WERI-Rb-1 (cell line): ENCODE data around the gene MZF1.
A peak's percentile ranks its signal among the peaks of the same experiment; 100 is the strongest.
"Not testable (repeated sequence)": the region's sequence is repeated elsewhere in the genome, so short reads cannot be mapped to it uniquely, and the experiment has no call there.

Source experiments
- DNase-seq: peaks from one replicate; pipeline ENCODE4 v3.0.0-alpha.2; 2020
- H3K27ac ChIP-seq: fragments of 250-450 bp; sonication (Bioruptor Pico); 2 replicates; pipeline ENCODE4 v1.5.1; 2020; ENCODE audit warnings: mild to moderate bottlenecking, moderate library complexity
- H3K27me3 ChIP-seq: fragments of 250-450 bp; sonication (Bioruptor Pico); 2 replicates; pipeline ENCODE4 v1.5.1; 2021; ENCODE audit warnings: mild to moderate bottlenecking, low read depth, moderate library complexity; ENCODE audit not compliant: insufficient read depth, severe bottlenecking
- H3K36me3 ChIP-seq: fragments of 250-450 bp; sonication (Bioruptor Pico); 2 replicates; pipeline ENCODE4 v1.5.1; 2020; ENCODE audit warnings: mild to moderate bottlenecking, moderate library complexity
- H3K4me3 ChIP-seq: 2 replicates; pipeline ENCODE4 v1.5.1; 2011; ENCODE audit warnings: low read depth, mild to moderate bottlenecking, control low read depth, low read length
- H3K9me3 ChIP-seq: fragments of 250-450 bp; sonication (Bioruptor Pico); 2 replicates; pipeline ENCODE4 v1.5.1; 2021; ENCODE audit warnings: mild to moderate bottlenecking, moderate library complexity; ENCODE audit not compliant: severe bottlenecking
- TF ChIP-seq, protein P1 (sequence below): IDR thresholded peaks from 2 replicates; pipeline ENCODE4 v1.5.1; 2011; ENCODE audit warnings: low read depth, mild to moderate bottlenecking, control low read depth, inconsistent platforms, low read length

Gene MZF1

DNA sequence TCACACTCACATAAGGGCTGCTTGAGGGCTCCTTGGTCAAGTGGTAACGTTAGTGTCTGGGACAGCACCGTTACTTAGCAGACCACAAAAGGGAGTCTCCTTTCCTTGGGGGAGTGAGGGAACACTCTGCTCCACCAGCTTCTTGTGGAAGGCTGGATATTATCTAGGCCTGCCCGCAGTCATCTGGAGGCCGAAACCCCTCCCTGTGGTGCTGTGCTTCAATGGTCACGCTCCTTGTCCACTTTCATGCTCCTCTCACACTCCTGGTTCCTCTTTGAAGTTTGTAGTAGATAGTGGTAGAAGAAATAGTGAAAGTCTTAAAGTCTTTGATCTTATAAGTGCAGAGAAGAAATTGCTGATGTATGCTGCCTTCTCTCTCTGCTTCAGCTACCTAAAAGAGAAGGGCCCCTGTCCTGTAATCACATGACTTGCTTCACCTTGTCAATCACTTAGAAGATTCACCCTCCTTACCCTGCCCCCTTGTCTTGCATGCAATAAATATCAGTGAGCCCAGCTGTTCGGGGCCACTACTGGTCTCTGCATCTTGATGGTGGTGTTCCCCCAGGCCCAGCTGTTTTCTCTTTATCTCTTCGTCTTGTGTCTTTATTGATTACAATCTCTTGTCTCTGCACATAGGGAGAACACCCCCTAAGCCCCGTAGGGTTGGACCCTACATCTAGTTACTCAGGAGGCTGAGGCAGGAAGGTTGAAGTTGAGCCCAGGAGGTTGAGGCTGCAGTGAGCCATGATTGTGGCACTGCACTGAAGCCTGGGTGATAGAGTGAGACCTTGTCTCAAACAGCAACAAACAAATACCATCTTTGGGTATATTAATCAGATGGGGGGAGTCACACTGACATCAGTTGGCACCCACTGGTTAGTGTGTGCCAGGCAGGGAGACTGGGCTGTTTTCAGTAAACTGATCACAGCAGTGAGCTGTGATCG, 11.6 kb upstream of the MZF1 start:
- DNase-seq, result no peak
- Histone ChIP-seq H3K4me3 (no peak overlapping the region), H3K27ac (no peak overlapping the region), H3K27me3 (no peaks in the 10 kb centered on the region), H3K36me3 (peaks cover 16% of the 10 kb centered on the region), H3K9me3 (no peaks in the 10 kb centered on the region)
- TF ChIP-seq, protein P1, sequence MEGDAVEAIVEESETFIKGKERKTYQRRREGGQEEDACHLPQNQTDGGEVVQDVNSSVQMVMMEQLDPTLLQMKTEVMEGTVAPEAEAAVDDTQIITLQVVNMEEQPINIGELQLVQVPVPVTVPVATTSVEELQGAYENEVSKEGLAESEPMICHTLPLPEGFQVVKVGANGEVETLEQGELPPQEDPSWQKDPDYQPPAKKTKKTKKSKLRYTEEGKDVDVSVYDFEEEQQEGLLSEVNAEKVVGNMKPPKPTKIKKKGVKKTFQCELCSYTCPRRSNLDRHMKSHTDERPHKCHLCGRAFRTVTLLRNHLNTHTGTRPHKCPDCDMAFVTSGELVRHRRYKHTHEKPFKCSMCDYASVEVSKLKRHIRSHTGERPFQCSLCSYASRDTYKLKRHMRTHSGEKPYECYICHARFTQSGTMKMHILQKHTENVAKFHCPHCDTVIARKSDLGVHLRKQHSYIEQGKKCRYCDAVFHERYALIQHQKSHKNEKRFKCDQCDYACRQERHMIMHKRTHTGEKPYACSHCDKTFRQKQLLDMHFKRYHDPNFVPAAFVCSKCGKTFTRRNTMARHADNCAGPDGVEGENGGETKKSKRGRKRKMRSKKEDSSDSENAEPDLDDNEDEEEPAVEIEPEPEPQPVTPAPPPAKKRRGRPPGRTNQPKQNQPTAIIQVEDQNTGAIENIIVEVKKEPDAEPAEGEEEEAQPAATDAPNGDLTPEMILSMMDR, result no peak

DNA sequence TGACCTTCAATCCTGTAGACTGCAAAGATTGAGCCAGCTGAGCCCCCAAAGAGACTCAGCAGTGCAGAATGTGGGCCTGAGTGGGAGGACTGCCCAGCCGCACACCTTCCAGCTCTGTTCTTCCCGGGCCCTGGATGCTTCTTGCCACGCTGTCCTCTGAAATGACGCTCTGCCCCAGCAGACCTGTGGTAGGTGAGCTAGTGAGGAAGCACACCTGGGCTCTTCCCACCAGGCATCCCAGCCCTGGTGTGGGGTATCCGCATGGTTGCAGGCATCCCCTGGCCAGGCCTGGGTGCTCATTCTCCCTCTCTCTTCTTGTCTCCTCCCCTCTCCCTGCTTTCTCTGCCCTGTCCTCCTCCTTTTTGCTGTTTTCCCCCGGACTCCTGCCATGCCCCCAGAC, 9.8 kb upstream of the MZF1 start:
- no peak overlapping the region for H3K27ac ChIP-seq
- H3K4me3 ChIP-seq, result no peak overlapping the region
- no peaks in the 10 kb centered on the region for H3K27me3 ChIP-seq
- no peaks in the 10 kb centered on the region for H3K9me3 ChIP-seq
- DNase-seq, result no peak
- H3K36me3 ChIP-seq, result peaks cover 16% of the 10 kb centered on the region
- TF ChIP-seq, protein P1, result no peak

DNA sequence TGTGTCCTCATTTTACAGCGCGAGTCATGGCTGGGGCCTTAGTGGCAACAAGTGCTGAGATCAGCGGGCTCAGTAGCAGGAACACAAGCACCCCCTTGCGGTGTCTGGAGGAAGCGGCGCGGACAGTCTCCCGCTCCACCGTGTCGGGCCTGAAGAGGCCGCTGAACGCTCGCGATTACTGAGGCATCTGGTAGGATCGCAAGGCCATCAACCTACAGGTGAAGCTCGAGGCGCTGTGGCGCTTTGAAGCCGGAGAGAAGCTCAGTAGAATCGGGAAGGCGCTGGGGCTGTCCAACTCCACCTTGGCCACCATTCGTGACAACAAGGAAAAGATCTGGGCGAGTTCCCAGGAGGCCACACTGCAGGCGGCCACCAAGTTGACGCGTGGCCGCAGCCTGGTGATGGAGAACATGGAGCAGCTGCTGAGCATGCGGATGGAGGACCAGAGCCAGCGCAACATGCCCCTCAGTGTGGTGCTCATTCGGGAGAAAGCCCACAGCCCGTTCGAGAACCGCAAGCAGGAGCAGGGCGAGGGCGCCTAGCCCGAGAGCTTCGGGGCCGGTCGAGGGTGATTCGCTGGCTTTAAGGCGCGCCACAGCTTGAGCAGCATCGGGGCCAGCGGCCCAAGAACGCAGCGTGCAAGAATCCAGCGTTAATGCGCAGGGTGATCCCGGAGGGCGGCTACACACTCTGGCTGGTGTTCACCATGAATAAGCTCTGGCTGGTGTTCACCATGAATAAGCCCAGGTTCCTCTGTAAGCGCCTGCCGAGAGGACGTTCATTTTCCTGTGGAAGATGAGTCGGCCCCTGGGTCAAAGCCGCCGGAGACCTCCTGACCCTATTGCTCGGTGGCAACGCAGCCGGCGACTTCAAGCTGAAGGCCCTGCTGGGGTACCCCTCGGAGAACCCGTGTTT, 8.3 kb upstream of the MZF1 start:
- DNase-seq, result peak; percentile 82
- TF ChIP-seq, protein P1, result peak; percentile 87
- Histone ChIP-seq H3K27ac (peak overlapping the region; percentile 6; the same call in 1 of the 2 replicates), H3K27me3 (no peaks in the 10 kb centered on the region), H3K9me3 (no peaks in the 10 kb centered on the region), H3K4me3 (no peak overlapping the region), H3K36me3 (peaks cover 16% of the 10 kb centered on the region)

DNA sequence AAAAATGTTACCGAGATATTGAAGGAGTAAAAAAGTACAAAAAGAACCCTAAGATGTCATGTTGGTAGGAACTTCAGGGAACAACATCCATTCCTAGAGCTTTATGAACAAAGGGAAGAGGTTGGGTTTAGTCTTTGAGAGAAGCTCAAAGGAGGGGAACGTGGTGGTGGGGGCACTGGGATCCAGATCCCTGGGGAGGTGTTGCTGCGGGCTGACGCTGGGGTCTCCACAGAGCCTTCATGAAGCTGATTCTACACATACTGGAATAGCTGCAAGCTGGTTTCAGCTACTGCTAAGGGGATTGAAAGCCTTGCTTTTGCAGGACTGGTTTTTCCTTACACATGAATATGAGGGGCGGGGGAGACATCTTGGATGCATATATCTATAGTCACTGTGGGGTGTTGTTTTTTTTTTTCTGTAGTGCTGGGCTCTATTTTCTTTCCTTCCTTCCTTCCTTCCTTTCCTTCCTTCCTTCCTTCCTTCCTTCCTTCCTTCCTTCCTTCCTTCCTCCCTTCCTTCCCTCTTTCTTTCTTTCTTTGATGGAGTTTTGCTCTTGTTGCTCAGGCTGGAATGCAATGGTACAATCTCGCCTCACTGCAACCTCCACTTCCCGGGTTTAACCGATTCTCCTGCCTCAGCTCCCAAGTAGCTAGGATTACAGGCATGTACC, 6.5 kb upstream of the MZF1 start:
- Histone ChIP-seq H3K27ac (no peak overlapping the region), H3K36me3 (peaks cover 16% of the 10 kb centered on the region), H3K27me3 (no peaks in the 10 kb centered on the region), H3K4me3 (no peak overlapping the region), H3K9me3 (no peaks in the 10 kb centered on the region)
- no peak for DNase-seq
- TF ChIP-seq, protein P1, result no peak

DNA sequence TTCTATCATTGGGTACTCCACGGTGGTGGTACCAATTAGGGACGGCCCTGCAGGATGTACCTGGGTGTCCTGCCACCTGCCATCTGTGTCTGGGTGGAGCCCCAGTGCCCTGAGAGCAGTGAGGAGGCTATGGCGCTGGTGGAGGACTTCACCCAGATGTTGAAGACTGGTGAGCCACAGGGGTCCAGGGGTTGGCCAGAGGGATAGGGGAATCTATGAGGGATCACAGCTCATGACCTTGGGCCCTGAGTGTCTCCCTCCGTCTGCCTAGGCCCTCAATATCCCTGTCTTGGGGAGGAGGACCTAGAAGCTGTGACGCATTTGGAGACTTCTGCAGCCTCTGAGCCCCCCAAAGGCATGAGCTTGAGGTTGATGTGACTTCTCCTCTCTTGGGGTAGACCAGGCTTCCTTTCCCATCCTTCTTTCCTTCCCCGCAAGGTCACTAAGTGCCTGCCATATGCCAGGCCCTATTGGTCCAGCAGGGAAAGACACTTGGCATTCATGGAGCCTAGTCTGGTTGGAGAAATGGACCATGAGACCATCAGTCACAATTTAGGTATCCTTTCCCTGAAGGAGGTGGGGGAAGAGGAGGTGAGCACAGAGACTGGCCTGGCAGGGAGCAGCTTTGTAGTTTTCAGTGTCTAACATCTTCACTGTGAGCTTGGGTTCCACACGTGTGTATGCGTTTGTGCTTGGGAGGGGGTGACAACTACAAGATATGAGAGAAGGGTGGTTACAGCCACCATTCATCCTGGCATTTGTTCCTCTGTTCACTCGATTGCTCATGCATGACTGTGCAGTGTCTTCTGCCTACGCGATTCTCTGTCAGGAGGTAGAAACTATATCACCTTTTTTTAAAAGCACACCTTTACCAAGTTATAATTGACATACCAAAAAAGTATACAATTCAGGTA, 5.1 kb upstream of the MZF1 start:
- Histone ChIP-seq H3K36me3 (peaks cover 16% of the 10 kb centered on the region), H3K9me3 (no peaks in the 10 kb centered on the region), H3K4me3 (no peak overlapping the region), H3K27me3 (no peaks in the 10 kb centered on the region), H3K27ac (no peak overlapping the region)
- no peak for DNase-seq
- TF ChIP-seq, protein P1, result no peak

DNA sequence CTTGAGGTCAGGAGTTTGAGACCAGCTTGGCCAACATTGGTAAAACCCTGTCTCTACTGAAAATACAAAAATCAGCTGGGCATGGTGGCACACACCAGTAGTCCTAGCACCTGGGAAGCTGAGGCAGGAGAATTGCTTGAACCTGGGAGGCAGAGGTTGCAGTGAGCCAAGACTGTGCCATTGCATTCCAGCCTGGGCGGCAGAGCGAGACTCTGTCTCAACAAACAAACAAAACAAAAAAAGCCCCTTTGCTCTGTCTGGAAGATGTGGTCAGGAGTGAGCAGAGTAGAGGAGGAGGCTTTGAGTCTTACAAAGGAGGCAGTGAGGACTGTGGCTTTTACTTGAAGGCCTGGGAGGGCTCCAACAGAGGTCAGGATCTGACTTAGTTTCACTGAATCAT, 4.4 kb upstream of the MZF1 start:
- not testable (repeated sequence) for H3K27ac ChIP-seq, H3K9me3 ChIP-seq, H3K27me3 ChIP-seq, DNase-seq, H3K4me3 ChIP-seq
- peaks cover 11% of the 10 kb centered on the region for H3K36me3 ChIP-seq
